Upper lobe of left lung (tissue), 4 donors: ENCODE measurements around the gene QPCT.

Source experiments
- EP300 ChIP-seq, 4 donors: sonication (generic); formaldehyde crosslinking; IDR thresholded peaks; one replicate each; pipeline ENCODE4 v1.5.1; 2017; ENCODE audit warnings: antibody characterized with exemption in 4 of 4, control low read depth in 2 of 4
- POLR2A ChIP-seq, 4 donors: fragments of 450-650 bp; IDR thresholded peaks; one replicate each; pipeline ENCODE4 v1.5.1; 2016 to 2017; ENCODE audit warnings: antibody characterized with exemption in 4 of 4, mild to moderate bottlenecking in 2 of 4
- POLR2AphosphoS5 ChIP-seq, 2 donors: sonication (generic); formaldehyde crosslinking; IDR thresholded peaks; one replicate each; pipeline ENCODE4 v1.5.1; 2017; ENCODE audit warnings: antibody characterized with exemption in 2 of 2
- TF ChIP-seq, protein P1 (sequence below), 6 experiments: fragments of 450-650 bp in 4 of 6; fragments of 200-600 bp in 2 of 6; sonication (generic) in 2 of 6; IDR thresholded peaks; one replicate each; pipeline ENCODE4 v1.5.1; 2016 to 2019; ENCODE audit warnings: antibody characterized with exemption in 6 of 6

DNA sequence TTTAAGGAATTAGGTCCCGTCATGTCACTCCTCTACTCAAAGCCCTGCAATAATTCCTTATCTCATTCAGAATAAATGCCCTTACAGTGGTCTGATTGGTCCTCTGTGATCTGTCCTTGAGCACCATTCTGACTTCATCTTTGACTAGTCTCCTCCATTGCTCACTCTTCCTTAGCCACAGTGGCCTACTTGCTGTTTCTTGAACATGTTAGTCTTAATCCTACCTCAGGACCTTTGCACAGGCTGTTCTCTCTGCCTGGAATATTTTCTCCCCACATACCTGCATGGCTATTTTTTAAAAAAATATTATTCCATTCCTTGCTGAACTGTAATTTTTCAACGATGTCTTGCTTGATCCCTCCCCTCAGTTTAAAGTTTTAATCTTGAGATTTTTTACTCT is 48.0 kb downstream of the QPCT start:
- TF ChIP-seq, protein P1, sequence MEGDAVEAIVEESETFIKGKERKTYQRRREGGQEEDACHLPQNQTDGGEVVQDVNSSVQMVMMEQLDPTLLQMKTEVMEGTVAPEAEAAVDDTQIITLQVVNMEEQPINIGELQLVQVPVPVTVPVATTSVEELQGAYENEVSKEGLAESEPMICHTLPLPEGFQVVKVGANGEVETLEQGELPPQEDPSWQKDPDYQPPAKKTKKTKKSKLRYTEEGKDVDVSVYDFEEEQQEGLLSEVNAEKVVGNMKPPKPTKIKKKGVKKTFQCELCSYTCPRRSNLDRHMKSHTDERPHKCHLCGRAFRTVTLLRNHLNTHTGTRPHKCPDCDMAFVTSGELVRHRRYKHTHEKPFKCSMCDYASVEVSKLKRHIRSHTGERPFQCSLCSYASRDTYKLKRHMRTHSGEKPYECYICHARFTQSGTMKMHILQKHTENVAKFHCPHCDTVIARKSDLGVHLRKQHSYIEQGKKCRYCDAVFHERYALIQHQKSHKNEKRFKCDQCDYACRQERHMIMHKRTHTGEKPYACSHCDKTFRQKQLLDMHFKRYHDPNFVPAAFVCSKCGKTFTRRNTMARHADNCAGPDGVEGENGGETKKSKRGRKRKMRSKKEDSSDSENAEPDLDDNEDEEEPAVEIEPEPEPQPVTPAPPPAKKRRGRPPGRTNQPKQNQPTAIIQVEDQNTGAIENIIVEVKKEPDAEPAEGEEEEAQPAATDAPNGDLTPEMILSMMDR (IDR thresholded peaks at IDR 0.05) = no peak
- TF ChIP-seq POLR2A (IDR thresholded peaks at IDR 0.05) (no peak), POLR2AphosphoS5 (IDR thresholded peaks at IDR 0.05) (no peak), EP300 (IDR thresholded peaks at IDR 0.05) (no peak)
